ENCODE measurements around the gene CACNA1A.

CACNA1A gene

DNA sequence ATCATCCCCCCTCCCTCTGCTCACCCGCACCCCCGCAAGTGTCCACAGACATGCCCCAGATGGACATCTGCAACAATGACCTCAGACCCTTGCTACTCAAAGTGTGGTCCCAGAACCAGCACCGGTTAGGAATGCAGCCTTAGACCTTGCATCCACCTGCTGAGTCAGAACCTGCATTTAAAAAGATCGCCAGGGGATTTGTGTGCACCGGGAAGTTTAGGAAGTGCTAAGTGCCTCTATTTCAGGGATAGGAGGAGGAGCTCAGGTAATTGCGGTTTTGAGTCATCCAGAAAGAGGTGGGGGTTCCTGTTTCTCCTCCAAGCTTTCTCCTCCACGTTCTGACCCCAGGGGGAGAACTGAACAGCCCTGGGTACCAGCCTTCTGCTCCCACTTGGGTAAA, 46.2 kb downstream of the CACNA1A start:
- H2BK5ac ChIP-seq (ENCODE audit: low read depth, low read length, poor library complexity, severe bottlenecking): no peak overlapping the region
- no peak overlapping the region for H2BK12ac ChIP-seq (ENCODE audit: low read length in 2 of 2)
- no peak overlapping the region for H3K9ac ChIP-seq (ENCODE audit: low read length)
- no peak overlapping the region for H3K4me2 ChIP-seq (ENCODE audit: low read length, poor library complexity, severe bottlenecking)
- no peak overlapping the region for H3K4ac ChIP-seq (ENCODE audit: low read depth in 1 of 2, low read length in 2 of 2)
- no peaks in the 10 kb centered on the region for H3K4me1 ChIP-seq (ENCODE audit: control insufficient read depth, insufficient read depth, low read depth, low read length)
- H2BK15ac ChIP-seq (ENCODE audit: low read depth, poor library complexity, severe bottlenecking): no peak overlapping the region
- H3K79me1 ChIP-seq (replicated peaks; ENCODE audit: low read length, poor library complexity, severe bottlenecking): no peaks in the 10 kb centered on the region
- no peak overlapping the region for H4K91ac ChIP-seq (ENCODE audit: low read length)
- H3K27me3 ChIP-seq (ENCODE audit: control insufficient read depth in 1 of 2, insufficient read depth in 1 of 2, low read length in 2 of 2): peaks cover 0 to 10% of the 10 kb centered on the region in 2 experiments
- no peak overlapping the region for H3K27ac ChIP-seq (ENCODE audit: low read length, poor library complexity, severe bottlenecking)
- no peak overlapping the region for H2AK5ac ChIP-seq (ENCODE audit: low read length, severe bottlenecking)
- no peak overlapping the region for H2AFZ ChIP-seq (ENCODE audit: low read depth, low read length)
- peaks cover 0 to 10% of the 10 kb centered on the region in 2 experiments for H3K36me3 ChIP-seq (ENCODE audit: control insufficient read depth in 1 of 2, insufficient read depth in 2 of 2, low read depth in 1 of 2, low read length in 2 of 2)
- no peaks in the 10 kb centered on the region for H3K9me3 ChIP-seq (ENCODE audit: control insufficient read depth, low read length)
- WGBS: 13% methylated on average over 5 of the region's 7 CpGs
- H3K14ac ChIP-seq (ENCODE audit: low read length in 2 of 2): no peak overlapping the region
- no peak overlapping the region for H4K8ac ChIP-seq (ENCODE audit: low read length)
- DNase-seq: no peak
- no peak overlapping the region for H2BK120ac ChIP-seq (ENCODE audit: low read depth, low read length)
- no peak overlapping the region for H3K18ac ChIP-seq (ENCODE audit: low read depth in 1 of 2, low read length in 2 of 2)
- no peak overlapping the region for H3K4me3 ChIP-seq (ENCODE audit: insufficient read depth in 1 of 2, low read depth in 1 of 2, low read length in 2 of 2)
- no peak overlapping the region for H3K23ac ChIP-seq (ENCODE audit: low read length in 2 of 2)

DNA sequence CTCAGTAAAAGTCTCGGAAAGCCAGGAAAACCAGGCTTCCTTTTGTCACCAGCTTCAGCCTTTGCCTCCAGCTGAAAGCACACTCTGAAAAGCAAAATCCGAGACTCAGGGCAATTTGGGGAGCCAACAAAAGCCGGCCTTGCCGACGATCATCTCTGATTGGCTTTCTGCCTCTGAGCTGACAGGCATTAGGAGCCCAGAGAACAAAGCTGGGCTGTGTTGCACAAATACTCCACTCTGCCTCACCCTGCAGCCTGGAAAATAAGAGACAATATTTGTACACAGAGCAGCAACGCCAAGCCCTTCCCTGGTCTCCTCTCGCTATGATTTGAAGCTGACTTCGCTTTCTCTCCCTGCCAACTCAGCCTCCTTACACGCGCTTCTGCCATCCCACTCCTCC, 46.9 kb downstream of the CACNA1A start:
- Histone ChIP-seq H3K4me1 (ENCODE audit: control insufficient read depth, insufficient read depth, low read depth, low read length) (no peaks in the 10 kb centered on the region), H4K91ac (ENCODE audit: low read length) (no peak overlapping the region), H3K18ac (ENCODE audit: low read depth in 1 of 2, low read length in 2 of 2) (no peak overlapping the region), H3K4ac (ENCODE audit: low read depth in 1 of 2, low read length in 2 of 2) (no peak overlapping the region), H3K9me3 (ENCODE audit: control insufficient read depth, low read length) (no peaks in the 10 kb centered on the region), H4K8ac (ENCODE audit: low read length) (no peak overlapping the region), H3K36me3 (ENCODE audit: control insufficient read depth in 1 of 2, insufficient read depth in 2 of 2, low read depth in 1 of 2, low read length in 2 of 2) (peaks cover 0 to 16% of the 10 kb centered on the region in 2 experiments), H2AFZ (ENCODE audit: low read depth, low read length) (no peak overlapping the region), H2BK120ac (ENCODE audit: low read depth, low read length) (no peak overlapping the region), H3K4me3 (ENCODE audit: insufficient read depth in 1 of 2, low read depth in 1 of 2, low read length in 2 of 2) (no peak overlapping the region), H3K9ac (ENCODE audit: low read length) (no peak overlapping the region), H3K23ac (ENCODE audit: low read length in 2 of 2) (no peak overlapping the region), H2AK5ac (ENCODE audit: low read length, severe bottlenecking) (no peak overlapping the region), H2BK12ac (ENCODE audit: low read length in 2 of 2) (no peak overlapping the region), H2BK5ac (ENCODE audit: low read depth, low read length, poor library complexity, severe bottlenecking) (no peak overlapping the region), H2BK15ac (ENCODE audit: low read depth, poor library complexity, severe bottlenecking) (no peak overlapping the region), H3K79me1 (replicated peaks; ENCODE audit: low read length, poor library complexity, severe bottlenecking) (no peaks in the 10 kb centered on the region), H3K4me2 (ENCODE audit: low read length, poor library complexity, severe bottlenecking) (no peak overlapping the region), H3K27ac (ENCODE audit: low read length, poor library complexity, severe bottlenecking) (no peak overlapping the region), H3K14ac (ENCODE audit: low read length in 2 of 2) (no peak overlapping the region), H3K27me3 (ENCODE audit: control insufficient read depth in 1 of 2, insufficient read depth in 1 of 2, low read length in 2 of 2) (peaks cover 0 to 10% of the 10 kb centered on the region in 2 experiments)
- WGBS: 34% methylated on average over 10 of the region's 10 CpGs
- no peak for DNase-seq

GRCh38 chr19:13451434-13451995, 54.8 kb downstream of the CACNA1A start:
- Histone ChIP-seq H3K14ac (ENCODE audit: low read length in 2 of 2) (no peak overlapping the region), H4K8ac (ENCODE audit: low read length) (no peak overlapping the region), H2AFZ (ENCODE audit: low read depth, low read length) (no peak overlapping the region), H2AK5ac (ENCODE audit: low read length, severe bottlenecking) (no peak overlapping the region), H4K91ac (ENCODE audit: low read length) (no peak overlapping the region), H3K18ac (ENCODE audit: low read depth in 1 of 2, low read length in 2 of 2) (no peak overlapping the region), H3K9me3 (ENCODE audit: control insufficient read depth, low read length) (peaks cover 23% of the 10 kb centered on the region), H3K4me3 (ENCODE audit: insufficient read depth in 1 of 2, low read depth in 1 of 2, low read length in 2 of 2) (no peak overlapping the region), H3K23ac (ENCODE audit: low read length in 2 of 2) (no peak overlapping the region), H2BK5ac (ENCODE audit: low read depth, low read length, poor library complexity, severe bottlenecking) (no peak overlapping the region), H3K9ac (ENCODE audit: low read length) (no peak overlapping the region), H3K27me3 (ENCODE audit: control insufficient read depth in 1 of 2, insufficient read depth in 1 of 2, low read length in 2 of 2) (no peaks in the 10 kb centered on the region), H3K27ac (ENCODE audit: low read length, poor library complexity, severe bottlenecking) (no peak overlapping the region), H3K4me2 (ENCODE audit: low read length, poor library complexity, severe bottlenecking) (no peak overlapping the region), H2BK120ac (ENCODE audit: low read depth, low read length) (no peak overlapping the region), H3K4ac (ENCODE audit: low read depth in 1 of 2, low read length in 2 of 2) (no peak overlapping the region), H3K79me1 (replicated peaks; ENCODE audit: low read length, poor library complexity, severe bottlenecking) (no peaks in the 10 kb centered on the region), H2BK15ac (ENCODE audit: low read depth, poor library complexity, severe bottlenecking) (no peak overlapping the region), H2BK12ac (ENCODE audit: low read length in 2 of 2) (no peak overlapping the region), H3K4me1 (ENCODE audit: control insufficient read depth, insufficient read depth, low read depth, low read length) (no peaks in the 10 kb centered on the region), H3K36me3 (ENCODE audit: control insufficient read depth in 1 of 2, insufficient read depth in 2 of 2, low read depth in 1 of 2, low read length in 2 of 2) (peaks cover 0 to 54% of the 10 kb centered on the region in 2 experiments)
- DNase-seq: no peak
- WGBS: 79% methylated on average over 2 of the region's 4 CpGs

GRCh38 chr19:13447978-13448377, 58.3 kb downstream of the CACNA1A start:
- H3K4me2 ChIP-seq (ENCODE audit: low read length, poor library complexity, severe bottlenecking): no peak overlapping the region
- no peak overlapping the region for H3K14ac ChIP-seq (ENCODE audit: low read length in 2 of 2)
- H3K23ac ChIP-seq (ENCODE audit: low read length in 2 of 2): no peak overlapping the region
- no peak overlapping the region for H2AK5ac ChIP-seq (ENCODE audit: low read length, severe bottlenecking)
- H3K36me3 ChIP-seq (ENCODE audit: control insufficient read depth in 1 of 2, insufficient read depth in 2 of 2, low read depth in 1 of 2, low read length in 2 of 2): peaks cover 0 to 37% of the 10 kb centered on the region in 2 experiments
- no peak overlapping the region for H4K91ac ChIP-seq (ENCODE audit: low read length)
- no peak overlapping the region for H3K4ac ChIP-seq (ENCODE audit: low read depth in 1 of 2, low read length in 2 of 2)
- H2BK15ac ChIP-seq (ENCODE audit: low read depth, poor library complexity, severe bottlenecking): no peak overlapping the region
- H3K27ac ChIP-seq (ENCODE audit: low read length, poor library complexity, severe bottlenecking): no peak overlapping the region
- H3K18ac ChIP-seq (ENCODE audit: low read depth in 1 of 2, low read length in 2 of 2): no peak overlapping the region
- H4K8ac ChIP-seq (ENCODE audit: low read length): no peak overlapping the region
- no peaks in the 10 kb centered on the region for H3K4me1 ChIP-seq (ENCODE audit: control insufficient read depth, insufficient read depth, low read depth, low read length)
- no peak for DNase-seq
- H2BK120ac ChIP-seq (ENCODE audit: low read depth, low read length): no peak overlapping the region
- WGBS: 76% methylated on average over 4 of the region's 6 CpGs
- H2BK12ac ChIP-seq (ENCODE audit: low read length in 2 of 2): no peak overlapping the region
- H2BK5ac ChIP-seq (ENCODE audit: low read depth, low read length, poor library complexity, severe bottlenecking): no peak overlapping the region
- H3K9ac ChIP-seq (ENCODE audit: low read length): no peak overlapping the region
- peaks cover 20% of the 10 kb centered on the region for H3K9me3 ChIP-seq (ENCODE audit: control insufficient read depth, low read length)
- no peaks in the 10 kb centered on the region for H3K79me1 ChIP-seq (replicated peaks; ENCODE audit: low read length, poor library complexity, severe bottlenecking)
- no peak overlapping the region for H3K4me3 ChIP-seq (ENCODE audit: insufficient read depth in 1 of 2, low read depth in 1 of 2, low read length in 2 of 2)
- no peak overlapping the region for H2AFZ ChIP-seq (ENCODE audit: low read depth, low read length)
- H3K27me3 ChIP-seq (ENCODE audit: control insufficient read depth in 1 of 2, insufficient read depth in 1 of 2, low read length in 2 of 2): no peaks in the 10 kb centered on the region

Data from mesenchymal stem cell (in vitro differentiated cells and primary cell).